Stimulated activated CD8-positive, alpha-beta memory T cell treated with anti-CD3 and anti-CD28 coated beads, Interleukin-4, amount 100 ng/mL, for 48 hours (primary cell): ENCODE results near the gene KNTC1.
"Not testable (repeated sequence)": the region's sequence is repeated elsewhere in the genome, so short reads cannot be mapped to it uniquely, and the experiment has no call there.

Experiments used
- DNase-seq: peaks from one replicate; pipeline ENCODE4 v3.0.0-alpha.2; 2020

The KNTC1 gene

GRCh38 chr12:122569288-122569687 is 42.2 kb downstream of the KNTC1 start:
- no peak for DNase-seq

- not testable (repeated sequence) for DNase-seq
Observed at GRCh38 chr12:122570006-122570405, 43.0 kb downstream of the KNTC1 start.

GRCh38 chr12:122571821-122572220 is 44.8 kb downstream of the KNTC1 start:
- no peak for DNase-seq

GRCh38 chr12:122583294-122583693 is 56.2 kb downstream of the KNTC1 start:
- DNase-seq, result not testable (repeated sequence)

GRCh38 chr12:122584177-122584863 is 57.3 kb downstream of the KNTC1 start:
- DNase-seq, result no peak

GRCh38 chr12:122590990-122591389 is 63.9 kb downstream of the KNTC1 start:
- DNase-seq, result no peak

- not testable (repeated sequence) for DNase-seq
Observed at GRCh38 chr12:122591966-122592365, 64.9 kb downstream of the KNTC1 start.

- DNase-seq, result not testable (repeated sequence)
Observed at GRCh38 chr12:122592543-122592942, 65.5 kb downstream of the KNTC1 start.

GRCh38 chr12:122593910-122594309 is 66.9 kb downstream of the KNTC1 start:
- no peak for DNase-seq

GRCh38 chr12:122596838-122597237 is 69.8 kb downstream of the KNTC1 start:
- no peak for DNase-seq

GRCh38 chr12:122602456-122602855 is 75.4 kb downstream of the KNTC1 start:
- DNase-seq, result no peak

- DNase-seq, result no peak
Observed at GRCh38 chr12:122604993-122605392, 77.9 kb downstream of the KNTC1 start.

GRCh38 chr12:122609732-122610131 is 82.7 kb downstream of the KNTC1 start:
- no peak for DNase-seq

- DNase-seq, result no peak
Observed at GRCh38 chr12:122610207-122610606, 83.2 kb downstream of the KNTC1 start.

- no peak for DNase-seq
Observed at GRCh38 chr12:122610911-122611310, 83.9 kb downstream of the KNTC1 start.

- no peak for DNase-seq
Observed at GRCh38 chr12:122614839-122615238, 87.8 kb downstream of the KNTC1 start.

GRCh38 chr12:122615780-122616179 is 88.7 kb downstream of the KNTC1 start:
- DNase-seq, result no peak

- DNase-seq, result no peak
Observed at GRCh38 chr12:122635471-122635870, 108.4 kb downstream of the KNTC1 start.

GRCh38 chr12:122643207-122643805 is 116.3 kb downstream of the KNTC1 start:
- no peak for DNase-seq

- DNase-seq, result peak; percentile 69
Observed at GRCh38 chr12:122646517-122647217, 119.6 kb downstream of the KNTC1 start.

- no peak for DNase-seq
Observed at GRCh38 chr12:122651520-122652224, 124.6 kb downstream of the KNTC1 start.

- not testable (repeated sequence) for DNase-seq
Observed at GRCh38 chr12:122653291-122653690, 126.2 kb downstream of the KNTC1 start.

GRCh38 chr12:122656298-122656697 is 129.2 kb downstream of the KNTC1 start:
- no peak for DNase-seq
